PC-9 (cell line): ENCODE measurements around the gene PTPN14.

Source experiments
- CTCF ChIP-seq: fragments of 200-600 bp; sonication (generic); conservative IDR thresholded peaks from 2 replicates; pipeline ENCODE4 v1.6.1; 2017; ENCODE audit warnings: mixed run types, antibody characterized with exemption, mild to moderate bottlenecking, moderate library complexity
- EZH2 ChIP-seq: fragments of 200-600 bp; sonication (generic); IDR thresholded peaks from 2 replicates; pipeline ENCODE4 v1.8.0; 2017; ENCODE audit warnings: antibody characterized with exemption, low read depth

DNA sequence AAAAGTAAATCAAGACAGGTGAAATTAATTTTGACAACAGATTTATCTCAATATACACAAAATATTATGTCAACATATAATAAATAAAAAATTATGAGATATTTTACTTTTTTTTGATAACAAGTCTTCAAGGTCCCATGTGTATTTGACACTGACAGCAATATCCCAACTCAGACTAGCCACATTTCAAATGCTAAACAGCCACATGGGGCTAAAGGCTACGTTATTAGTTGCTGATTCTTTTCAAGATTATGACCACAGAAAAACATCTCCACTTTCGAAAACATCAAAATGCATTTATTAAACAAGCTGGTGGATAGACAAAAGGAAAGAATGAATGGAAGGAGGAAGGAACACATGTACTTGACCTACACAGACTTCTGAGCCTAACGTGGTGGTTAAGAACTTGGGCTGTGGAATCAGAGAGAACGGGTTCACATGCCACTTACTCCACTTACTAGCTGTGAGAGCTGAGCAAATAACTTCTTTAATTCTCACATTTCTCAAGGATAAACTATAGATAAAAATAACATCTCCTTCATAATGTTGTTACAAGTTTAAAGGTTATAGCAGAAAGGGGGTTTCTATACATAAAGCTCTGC lies 13.4 kb downstream of the PTPN14 start:
- no peak for TF ChIP-seq CTCF
- no peak for TF ChIP-seq EZH2
